ENCODE results near the gene KCNC3.

DNA sequence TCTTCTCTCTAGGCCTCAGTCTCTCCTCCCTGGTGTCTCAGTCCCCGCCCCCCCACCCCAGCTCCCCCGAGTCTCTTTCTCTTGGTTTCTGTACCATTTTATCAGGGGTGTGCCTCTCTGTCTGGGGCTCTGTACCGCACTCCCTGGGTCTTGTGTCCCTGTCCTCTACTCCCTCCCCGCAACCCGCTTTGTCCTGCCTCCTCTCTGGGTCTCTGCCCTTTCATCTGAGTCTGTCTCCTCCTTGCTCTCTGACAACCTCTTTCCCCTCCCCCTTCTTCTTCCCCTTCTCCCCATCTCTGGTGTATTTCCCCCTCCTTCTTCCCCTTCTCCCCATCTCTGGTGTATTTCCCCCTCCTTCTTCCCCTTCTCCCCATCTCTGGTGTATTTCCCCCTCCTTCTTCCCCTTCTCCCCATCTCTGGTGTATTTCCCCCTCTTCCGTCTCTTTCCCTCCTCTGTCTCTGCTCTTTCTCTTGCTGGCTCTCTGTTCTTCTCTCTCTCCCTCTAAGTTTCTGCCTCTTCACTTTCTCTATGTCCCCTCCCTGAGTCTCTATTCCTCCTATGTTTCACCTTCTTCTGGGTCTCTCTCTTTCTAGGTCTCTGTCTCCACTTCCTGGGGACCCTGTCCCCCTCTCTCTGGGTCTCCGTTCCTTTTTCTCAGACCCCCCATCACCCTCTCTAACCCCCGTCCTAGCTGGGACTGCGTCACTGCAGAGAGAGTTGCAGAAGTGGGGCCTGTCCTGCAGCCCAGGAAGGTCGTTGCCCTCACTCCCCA is 2.2 kb upstream of the KCNC3 start:
- no peak for TF ChIP-seq CTCF (IDR thresholded peaks at IDR 0.05; ENCODE audit: low read depth, low read length, missing input control)
- no peak for TF ChIP-seq GABPA (IDR thresholded peaks at IDR 0.05 in 1 of 2, conservative IDR thresholded peaks at IDR 0.05 in 1 of 2)
- no peak for TF ChIP-seq TAF1 (conservative IDR thresholded peaks at IDR 0.05)
- TF ChIP-seq YY1 (IDR thresholded peaks at IDR 0.05): no peak
- TF ChIP-seq MAX (IDR thresholded peaks at IDR 0.05): no peak
- TF ChIP-seq, protein P1, sequence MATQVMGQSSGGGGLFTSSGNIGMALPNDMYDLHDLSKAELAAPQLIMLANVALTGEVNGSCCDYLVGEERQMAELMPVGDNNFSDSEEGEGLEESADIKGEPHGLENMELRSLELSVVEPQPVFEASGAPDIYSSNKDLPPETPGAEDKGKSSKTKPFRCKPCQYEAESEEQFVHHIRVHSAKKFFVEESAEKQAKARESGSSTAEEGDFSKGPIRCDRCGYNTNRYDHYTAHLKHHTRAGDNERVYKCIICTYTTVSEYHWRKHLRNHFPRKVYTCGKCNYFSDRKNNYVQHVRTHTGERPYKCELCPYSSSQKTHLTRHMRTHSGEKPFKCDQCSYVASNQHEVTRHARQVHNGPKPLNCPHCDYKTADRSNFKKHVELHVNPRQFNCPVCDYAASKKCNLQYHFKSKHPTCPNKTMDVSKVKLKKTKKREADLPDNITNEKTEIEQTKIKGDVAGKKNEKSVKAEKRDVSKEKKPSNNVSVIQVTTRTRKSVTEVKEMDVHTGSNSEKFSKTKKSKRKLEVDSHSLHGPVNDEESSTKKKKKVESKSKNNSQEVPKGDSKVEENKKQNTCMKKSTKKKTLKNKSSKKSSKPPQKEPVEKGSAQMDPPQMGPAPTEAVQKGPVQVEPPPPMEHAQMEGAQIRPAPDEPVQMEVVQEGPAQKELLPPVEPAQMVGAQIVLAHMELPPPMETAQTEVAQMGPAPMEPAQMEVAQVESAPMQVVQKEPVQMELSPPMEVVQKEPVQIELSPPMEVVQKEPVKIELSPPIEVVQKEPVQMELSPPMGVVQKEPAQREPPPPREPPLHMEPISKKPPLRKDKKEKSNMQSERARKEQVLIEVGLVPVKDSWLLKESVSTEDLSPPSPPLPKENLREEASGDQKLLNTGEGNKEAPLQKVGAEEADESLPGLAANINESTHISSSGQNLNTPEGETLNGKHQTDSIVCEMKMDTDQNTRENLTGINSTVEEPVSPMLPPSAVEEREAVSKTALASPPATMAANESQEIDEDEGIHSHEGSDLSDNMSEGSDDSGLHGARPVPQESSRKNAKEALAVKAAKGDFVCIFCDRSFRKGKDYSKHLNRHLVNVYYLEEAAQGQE (IDR thresholded peaks at IDR 0.05): no peak
- no peak for TF ChIP-seq JUND (IDR thresholded peaks at IDR 0.05)
- no peak for TF ChIP-seq FOXA1 (IDR thresholded peaks at IDR 0.05)
- TF ChIP-seq RAD21 (IDR thresholded peaks at IDR 0.05): no peak
